Mammary epithelial cell (primary cell): ENCODE results near the gene AGK.
"Not testable (repeated sequence)": the region's sequence is repeated elsewhere in the genome, so short reads cannot be mapped to it uniquely, and the experiment has no call there.

Experiments used
- CTCF ChIP-seq, 2 donors: IDR thresholded peaks in 1 of 2; conservative IDR thresholded peaks in 1 of 2; 2 replicates each; pipeline ENCODE4 v1.5.1; 2011 to 2012; ENCODE audit warnings: inconsistent platforms in 2 of 2, low read length in 2 of 2, mild to moderate bottlenecking in 2 of 2, control low read depth in 1 of 2, low read depth in 1 of 2; ENCODE audit not compliant: insufficient read depth in 1 of 2; ENCODE audit errors: extremely low read depth in 1 of 2
- EZH2 ChIP-seq: IDR thresholded peaks from 2 replicates; pipeline ENCODE4 v1.6.1; 2012; ENCODE audit warnings: low read length, inconsistent platforms, borderline replicate concordance

- TF ChIP-seq CTCF (conservative IDR thresholded peaks at IDR 0.05 in 1 of 2, IDR thresholded peaks at IDR 0.05 in 1 of 2; ENCODE audit: extremely low read depth in 1 of 2, insufficient read depth in 1 of 2, low read depth in 1 of 2, low read length in 2 of 2); EZH2: not testable (repeated sequence)
These were observed 30.9 kb downstream of the AGK start for GRCh38 chr7:141582063-141582462.
